ENCODE measurements around the gene SPZ1. TPM values are rescaled to one million over a fixed set of nuclear protein-coding genes. Genes with fewer than 3 reads are reported as not detected.
"Not testable (repeated sequence)": the region's sequence is repeated elsewhere in the genome, so short reads cannot be mapped to it uniquely, and the experiment has no call there.

Gene SPZ1
- total RNA-seq, 4 donors from 2014 or later: not detected

DNA sequence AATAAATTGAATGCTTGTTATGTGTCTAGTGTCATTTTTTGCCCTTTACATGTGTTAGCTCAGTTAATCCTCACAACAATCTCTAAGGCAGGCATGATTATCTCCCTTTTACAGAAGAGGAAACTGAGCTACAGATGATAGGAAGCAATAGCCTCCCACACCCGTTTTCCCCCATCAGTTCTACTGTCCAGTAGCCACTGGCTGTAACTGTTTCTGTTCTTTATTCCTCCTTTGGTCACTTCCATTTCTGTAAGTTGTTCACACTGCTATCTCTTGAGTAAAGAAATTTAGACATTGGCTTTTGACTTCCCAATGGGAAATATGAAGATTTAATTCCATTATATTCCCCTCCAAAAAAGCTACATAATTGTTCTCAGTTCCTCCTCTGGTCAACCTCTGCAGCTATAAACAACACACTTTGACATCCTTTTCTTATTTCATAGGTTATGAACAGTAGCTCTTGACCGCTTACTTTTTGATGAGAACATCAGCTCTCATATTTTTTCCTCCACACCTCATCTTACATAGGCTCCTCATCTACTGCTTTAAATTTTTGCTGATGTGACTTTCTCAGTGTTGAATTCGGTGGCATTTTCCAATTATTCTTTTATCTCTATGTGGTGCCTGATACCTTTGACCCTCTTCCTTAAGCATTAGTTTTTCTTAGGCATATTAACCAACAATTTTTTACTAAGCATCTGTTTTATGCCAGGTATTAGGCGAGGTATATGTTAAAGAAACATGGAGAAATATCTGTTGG, 21.4 kb downstream of the SPZ1 start:
- in situ Hi-C loops (cut with MboI; ENCODE audit: low sequenced_read_pairs in 4 of 4): no loop called here
- no peak overlapping the region for H3K4me3 ChIP-seq
- TF ChIP-seq POLR2A (IDR thresholded peaks at IDR 0.05) (no peak), CTCF (IDR thresholded peaks at IDR 0.05 in 4 of 5, conservative IDR thresholded peaks at IDR 0.05 in 1 of 5) (no peak)
- no peaks in the 10 kb centered on the region for H3K4me1 ChIP-seq
- no peaks in the 10 kb centered on the region for H3K27me3 ChIP-seq
- DNase-seq (no peak), ATAC-seq (no peak)
- H3K27ac ChIP-seq: no peak overlapping the region
- H3K36me3 ChIP-seq: no peaks in the 10 kb centered on the region
- intact Hi-C loops (cut with DNase I; ENCODE audit: low total_unique reads): no loop called here
- H3K9me3 ChIP-seq: no peaks in the 10 kb centered on the region

- Histone ChIP-seq H3K27me3 (no peaks in the 10 kb centered on the region), H3K4me3 (no peak overlapping the region), H3K9me3 (no peaks in the 10 kb centered on the region), H3K27ac (no peak overlapping the region), H3K36me3 (no peaks in the 10 kb centered on the region), H3K4me1 (no peaks in the 10 kb centered on the region)
- no peak for ATAC-seq
- intact Hi-C loops (cut with DNase I; ENCODE audit: low total_unique reads): no loop called here
- in situ Hi-C loops (cut with MboI; ENCODE audit: low sequenced_read_pairs in 4 of 4): no loop called here
- TF ChIP-seq CTCF (IDR thresholded peaks at IDR 0.05 in 4 of 5, conservative IDR thresholded peaks at IDR 0.05 in 1 of 5) (no peak), POLR2A (IDR thresholded peaks at IDR 0.05) (no peak)
- DNase-seq: no peak
Observed at GRCh38 chr5:80343067-80343466, 23.3 kb downstream of the SPZ1 start.

DNA sequence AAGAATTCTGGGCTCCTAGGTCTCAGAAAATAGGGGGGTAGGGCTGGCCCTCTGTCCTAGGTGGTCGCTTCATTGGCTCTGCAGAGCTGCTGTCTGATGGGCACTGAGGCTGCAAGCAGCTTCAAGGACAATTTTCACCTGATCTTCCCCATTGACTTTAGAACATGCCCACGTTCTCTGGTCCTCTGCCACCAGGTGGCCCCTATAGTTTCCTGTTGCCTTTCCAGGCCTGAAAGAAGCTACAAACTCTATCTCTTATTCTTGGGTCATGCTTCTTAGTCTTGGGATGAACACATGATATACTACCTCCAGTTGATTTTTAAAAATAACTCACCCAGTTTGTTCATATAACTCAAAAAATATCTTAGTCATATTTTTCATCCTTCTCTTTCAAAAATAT, 26.3 kb downstream of the SPZ1 start:
- Histone ChIP-seq H3K4me1 (no peaks in the 10 kb centered on the region), H3K9me3 (no peaks in the 10 kb centered on the region), H3K4me3 (no peak overlapping the region), H3K27ac (no peak overlapping the region), H3K27me3 (no peaks in the 10 kb centered on the region), H3K36me3 (no peaks in the 10 kb centered on the region)
- in situ Hi-C loops (cut with MboI; ENCODE audit: low sequenced_read_pairs in 4 of 4) (no loop called here), intact Hi-C loops (cut with DNase I; ENCODE audit: low total_unique reads) (no loop called here)
- TF ChIP-seq POLR2A (IDR thresholded peaks at IDR 0.05): no peak
- TF ChIP-seq CTCF (IDR thresholded peaks at IDR 0.05 in 4 of 5, conservative IDR thresholded peaks at IDR 0.05 in 1 of 5): peak in 1 of 5 experiments; percentile 22
- DNase-seq (no peak), ATAC-seq (no peak)

GRCh38 chr5:80348171-80348570, 28.4 kb downstream of the SPZ1 start:
- Histone ChIP-seq H3K9me3 (no peaks in the 10 kb centered on the region), H3K27me3 (no peaks in the 10 kb centered on the region), H3K36me3 (no peaks in the 10 kb centered on the region), H3K27ac (no peak overlapping the region), H3K4me1 (no peaks in the 10 kb centered on the region), H3K4me3 (no peak overlapping the region)
- in situ Hi-C loops (cut with MboI; ENCODE audit: low sequenced_read_pairs in 4 of 4): no loop called here
- intact Hi-C loops (cut with DNase I; ENCODE audit: low total_unique reads): no loop called here
- DNase-seq (no peak), ATAC-seq (no peak)
- TF ChIP-seq POLR2A (IDR thresholded peaks at IDR 0.05) (no peak), CTCF (IDR thresholded peaks at IDR 0.05 in 4 of 5, conservative IDR thresholded peaks at IDR 0.05 in 1 of 5) (no peak)

DNA sequence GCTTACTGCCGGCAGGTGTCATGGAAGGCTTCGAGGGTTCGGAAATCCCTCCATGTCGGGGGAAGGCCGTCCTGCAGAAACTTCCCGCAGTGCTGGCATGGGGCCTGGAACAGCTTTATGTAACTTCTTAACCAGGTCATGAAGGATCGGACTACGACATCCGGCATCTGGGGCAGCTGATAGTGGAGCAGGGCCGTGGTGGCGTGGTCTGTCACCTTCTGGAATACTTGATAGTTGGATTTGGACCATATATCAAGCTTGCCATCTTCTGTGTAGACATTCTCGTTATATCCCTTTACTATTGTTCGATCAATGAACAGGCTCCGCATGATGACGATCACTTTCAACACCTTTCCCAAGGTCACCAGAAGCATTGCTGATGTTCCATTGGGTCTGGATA, 31.2 kb downstream of the SPZ1 start:
- H3K27me3 ChIP-seq; intact Hi-C loops (cut with DNase I; ENCODE audit: low total_unique reads); H3K4me1 ChIP-seq; DNase-seq; in situ Hi-C loops (cut with MboI; ENCODE audit: low sequenced_read_pairs in 4 of 4); H3K27ac ChIP-seq; H3K36me3 ChIP-seq; H3K9me3 ChIP-seq; ATAC-seq; H3K4me3 ChIP-seq: not testable (repeated sequence)

All from gastrocnemius medialis (tissue), 4 donors.